ENCODE results near the gene ATAD3C. TPM values are rescaled to one million over a fixed set of nuclear protein-coding genes. Genes with fewer than 3 reads are reported as not detected.
"Not testable (repeated sequence)": the region's sequence is repeated elsewhere in the genome, so short reads cannot be mapped to it uniquely, and the experiment has no call there.

The ATAD3C gene
- polyA plus RNA-seq, 1 of the 3 experiments (the other 2 are of a cell fraction): 0.38 TPM

DNA sequence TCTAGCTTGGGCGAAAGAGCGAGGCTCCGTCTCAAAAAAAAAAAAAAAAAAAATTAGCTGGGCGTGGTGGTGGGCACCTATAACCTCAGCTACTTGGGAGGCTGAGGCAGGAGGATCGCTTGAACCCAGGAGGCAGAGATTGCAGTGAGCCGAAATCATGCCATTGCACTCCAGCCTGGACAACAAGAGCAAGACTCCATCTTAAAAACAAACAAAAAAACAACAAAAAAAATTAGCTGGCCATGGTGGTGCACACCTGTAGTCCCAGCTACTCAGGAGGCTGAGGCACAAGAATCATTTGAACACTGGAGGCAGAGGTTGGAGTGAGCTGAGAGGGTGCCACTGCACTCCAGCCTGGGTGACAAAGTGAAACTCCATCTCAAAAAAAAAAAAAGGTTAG is 20.5 kb upstream of the ATAD3C start:
- 96% methylated on average over 6 of the region's 6 CpGs for WGBS (ENCODE audit: low lambda C conversion rate)
- H3K27me3 ChIP-seq (ENCODE audit: insufficient read depth); H3K36me3 ChIP-seq (replicated peaks in 1 of 2; ENCODE audit: control insufficient read depth in 1 of 2, insufficient read depth in 2 of 2, low read length in 1 of 2); H2AFZ ChIP-seq (ENCODE audit: low read depth); DNase-seq; H3K4me3 ChIP-seq (ENCODE audit: low read depth in 2 of 2, low read length in 1 of 2); POLR2A ChIA-PET; H3K9me2 ChIP-seq; CTCF ChIA-PET; H4K20me1 ChIP-seq (ENCODE audit: insufficient read depth); H3F3A ChIP-seq (replicated peaks; ENCODE audit: insufficient read depth); H3K27ac ChIP-seq (ENCODE audit: low read depth in 2 of 2, low read length in 1 of 2); H3K9ac ChIP-seq; H3K4me2 ChIP-seq; H3K9me3 ChIP-seq; H3K79me2 ChIP-seq (ENCODE audit: insufficient read depth): not testable (repeated sequence)
- H3K4me1 ChIP-seq (ENCODE audit: control insufficient read depth in 1 of 2, insufficient read depth in 2 of 2, low read depth in 1 of 2, low read length in 1 of 2): peaks cover 0 to 15% of the 10 kb centered on the region in 2 experiments; a peak in 1 of 4 replicates

- no peak overlapping the region for H3K4me3 ChIP-seq (ENCODE audit: low read depth in 2 of 2, low read length in 1 of 2)
- no peak overlapping the region for H3K9ac ChIP-seq
- CTCF ChIA-PET: no interaction called here
These were observed 19.8 kb upstream of the ATAD3C start for GRCh38 chr1:1429671-1430073.

GRCh38 chr1:1430114-1430982 is 19.1 kb upstream of the ATAD3C start:
- no peaks in the 10 kb centered on the region for H3K9me2 ChIP-seq
- no peak for TF ChIP-seq RFX5 (IDR thresholded peaks at IDR 0.05; ENCODE audit: low read length)
- TF ChIP-seq RAD21 (IDR thresholded peaks at IDR 0.05; ENCODE audit: low read length): peak; percentile 2; the same call in 1 of the 2 replicates
- ChIA-PET POLR2A (no interaction called here), CTCF (interaction anchor here (2.1 kb wide), 1 partner anchor 10 kb away, joined by 6 read pairs; no protein-coding TSS in a partner anchor)
- no peak overlapping the region for H3K4me2 ChIP-seq
- peak overlapping the region in 1 of 2 experiments; percentile 3; a peak in 1 of 4 replicates for H3K27ac ChIP-seq (ENCODE audit: low read depth in 2 of 2, low read length in 1 of 2)
- 88% methylated on average over 14 of the region's 35 CpGs for WGBS (ENCODE audit: low lambda C conversion rate)
- no peak overlapping the region for H2AFZ ChIP-seq (ENCODE audit: low read depth)
- H3K4me3 ChIP-seq (ENCODE audit: low read depth in 2 of 2, low read length in 1 of 2): no peak overlapping the region
- H3K4me1 ChIP-seq (ENCODE audit: control insufficient read depth in 1 of 2, insufficient read depth in 2 of 2, low read depth in 1 of 2, low read length in 1 of 2): peaks cover 0 to 20% of the 10 kb centered on the region in 2 experiments; a peak in 1 of 4 replicates
- no peaks in the 10 kb centered on the region for H3K9me3 ChIP-seq
- H3K79me2 ChIP-seq (ENCODE audit: insufficient read depth): no peaks in the 10 kb centered on the region
- no peak overlapping the region for H3K9ac ChIP-seq
- peaks cover 3% of the 10 kb centered on the region for H3F3A ChIP-seq (replicated peaks; ENCODE audit: insufficient read depth)
- DNase-seq: peak; percentile 69
- H3K27me3 ChIP-seq (ENCODE audit: insufficient read depth): no peaks in the 10 kb centered on the region
- H3K36me3 ChIP-seq (replicated peaks in 1 of 2; ENCODE audit: control insufficient read depth in 1 of 2, insufficient read depth in 2 of 2, low read length in 1 of 2): no peaks in the 10 kb centered on the region
- H4K20me1 ChIP-seq (ENCODE audit: insufficient read depth): no peaks in the 10 kb centered on the region

More at GRCh38 chr1:1429671-1430073, 19.8 kb upstream of the ATAD3C start:
- Histone ChIP-seq H3K9me3 (no peaks in the 10 kb centered on the region), H3K9me2 (no peaks in the 10 kb centered on the region), H3F3A (replicated peaks; ENCODE audit: insufficient read depth) (peaks cover 3% of the 10 kb centered on the region), H3K36me3 (replicated peaks in 1 of 2; ENCODE audit: control insufficient read depth in 1 of 2, insufficient read depth in 2 of 2, low read length in 1 of 2) (no peaks in the 10 kb centered on the region), H3K79me2 (ENCODE audit: insufficient read depth) (no peaks in the 10 kb centered on the region), H4K20me1 (ENCODE audit: insufficient read depth) (no peaks in the 10 kb centered on the region), H3K4me1 (ENCODE audit: control insufficient read depth in 1 of 2, insufficient read depth in 2 of 2, low read depth in 1 of 2, low read length in 1 of 2) (peaks cover 0 to 15% of the 10 kb centered on the region in 2 experiments; a peak in 1 of 4 replicates), H3K4me2 (no peak overlapping the region), H3K27ac (ENCODE audit: low read depth in 2 of 2, low read length in 1 of 2) (no peak overlapping the region), H2AFZ (ENCODE audit: low read depth) (no peak overlapping the region), H3K27me3 (ENCODE audit: insufficient read depth) (no peaks in the 10 kb centered on the region)
- no peak for TF ChIP-seq MEF2A (IDR thresholded peaks at IDR 0.05; ENCODE audit: borderline replicate concordance, low read depth)
- POLR2A ChIA-PET: no interaction called here
- 82% methylated on average over 6 of the region's 6 CpGs for WGBS (ENCODE audit: low lambda C conversion rate)
- no peak for DNase-seq

All from SK-N-SH (cell line).